Measurements from ENCODE around the gene GPR84. TPM values are rescaled to one million over a fixed set of nuclear protein-coding genes. Genes with fewer than 3 reads are reported as not detected.

GPR84 gene
- total and polyA plus RNA-seq, 3 donors from 2014 or later, result 0.43 to 0.58 TPM; not detected in 1

DNA sequence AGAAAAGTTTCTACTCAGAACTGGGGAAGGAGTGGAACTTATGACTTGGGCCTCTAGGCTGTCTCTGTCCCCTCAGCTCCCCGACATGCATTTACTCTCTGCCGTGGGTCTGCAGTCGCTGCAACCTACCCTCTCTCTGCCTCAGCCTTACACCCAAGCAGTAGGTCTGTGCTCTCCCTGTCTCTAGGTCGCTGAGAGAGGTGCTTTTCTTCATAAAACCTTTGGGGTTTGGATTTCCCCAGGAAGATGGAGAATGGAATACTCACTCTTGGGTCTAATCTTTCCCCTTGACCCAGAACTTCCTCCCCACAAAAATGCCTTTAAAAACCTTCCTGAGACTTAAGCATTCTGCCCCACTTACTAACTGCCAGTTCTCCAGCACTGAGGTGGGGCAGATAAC, 12.9 kb downstream of the GPR84 start:
- Histone ChIP-seq H3K27me3 (no peaks in the 10 kb centered on the region), H3K9me3 (no peaks in the 10 kb centered on the region), H3K36me3 (ENCODE audit: low read depth, missing control alignments) (no peaks in the 10 kb centered on the region), H3K27ac (no peak overlapping the region), H3K4me1 (peaks cover 43% of the 10 kb centered on the region), H3K4me3 (no peak overlapping the region)
- WGBS, 2 donors, result 51 to 55% methylated on average over 4 of the region's 4 CpGs
- no peak for DNase-seq
- intact Hi-C loops (cut with DNase I; ENCODE audit: low total_unique reads), result no loop called here
- TF ChIP-seq POLR2A (IDR thresholded peaks at IDR 0.05), result no peak

- Histone ChIP-seq H3K4me1 (peaks cover 38% of the 10 kb centered on the region), H3K4me3 (no peak overlapping the region), H3K9me3 (no peaks in the 10 kb centered on the region), H3K27me3 (no peaks in the 10 kb centered on the region), H3K27ac (no peak overlapping the region), H3K36me3 (ENCODE audit: low read depth, missing control alignments) (no peaks in the 10 kb centered on the region)
- no peak for DNase-seq
- intact Hi-C loops (cut with DNase I; ENCODE audit: low total_unique reads), result no loop called here
- no peak for TF ChIP-seq POLR2A (IDR thresholded peaks at IDR 0.05)
- TF ChIP-seq, protein P1, sequence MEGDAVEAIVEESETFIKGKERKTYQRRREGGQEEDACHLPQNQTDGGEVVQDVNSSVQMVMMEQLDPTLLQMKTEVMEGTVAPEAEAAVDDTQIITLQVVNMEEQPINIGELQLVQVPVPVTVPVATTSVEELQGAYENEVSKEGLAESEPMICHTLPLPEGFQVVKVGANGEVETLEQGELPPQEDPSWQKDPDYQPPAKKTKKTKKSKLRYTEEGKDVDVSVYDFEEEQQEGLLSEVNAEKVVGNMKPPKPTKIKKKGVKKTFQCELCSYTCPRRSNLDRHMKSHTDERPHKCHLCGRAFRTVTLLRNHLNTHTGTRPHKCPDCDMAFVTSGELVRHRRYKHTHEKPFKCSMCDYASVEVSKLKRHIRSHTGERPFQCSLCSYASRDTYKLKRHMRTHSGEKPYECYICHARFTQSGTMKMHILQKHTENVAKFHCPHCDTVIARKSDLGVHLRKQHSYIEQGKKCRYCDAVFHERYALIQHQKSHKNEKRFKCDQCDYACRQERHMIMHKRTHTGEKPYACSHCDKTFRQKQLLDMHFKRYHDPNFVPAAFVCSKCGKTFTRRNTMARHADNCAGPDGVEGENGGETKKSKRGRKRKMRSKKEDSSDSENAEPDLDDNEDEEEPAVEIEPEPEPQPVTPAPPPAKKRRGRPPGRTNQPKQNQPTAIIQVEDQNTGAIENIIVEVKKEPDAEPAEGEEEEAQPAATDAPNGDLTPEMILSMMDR (IDR thresholded peaks at IDR 0.05), result no peak
- WGBS, 2 donors, result 46 to 64% methylated on average over 3 of the region's 3 CpGs
Observed at GRCh38 chr12:54350743-54351142, 13.5 kb downstream of the GPR84 start.

GRCh38 chr12:54349679-54350078, 14.6 kb downstream of the GPR84 start:
- intact Hi-C loops (cut with DNase I; ENCODE audit: low total_unique reads), result no loop called here
- no peaks in the 10 kb centered on the region for H3K9me3 ChIP-seq
- H3K36me3 ChIP-seq (ENCODE audit: low read depth, missing control alignments), result no peaks in the 10 kb centered on the region
- no peak overlapping the region for H3K27ac ChIP-seq
- H3K4me1 ChIP-seq, result peaks cover 30% of the 10 kb centered on the region
- no peak for TF ChIP-seq POLR2A (IDR thresholded peaks at IDR 0.05)
- TF ChIP-seq, protein P1 (IDR thresholded peaks at IDR 0.05), result no peak
- no peaks in the 10 kb centered on the region for H3K27me3 ChIP-seq
- no peak for DNase-seq
- H3K4me3 ChIP-seq, result no peak overlapping the region

DNA sequence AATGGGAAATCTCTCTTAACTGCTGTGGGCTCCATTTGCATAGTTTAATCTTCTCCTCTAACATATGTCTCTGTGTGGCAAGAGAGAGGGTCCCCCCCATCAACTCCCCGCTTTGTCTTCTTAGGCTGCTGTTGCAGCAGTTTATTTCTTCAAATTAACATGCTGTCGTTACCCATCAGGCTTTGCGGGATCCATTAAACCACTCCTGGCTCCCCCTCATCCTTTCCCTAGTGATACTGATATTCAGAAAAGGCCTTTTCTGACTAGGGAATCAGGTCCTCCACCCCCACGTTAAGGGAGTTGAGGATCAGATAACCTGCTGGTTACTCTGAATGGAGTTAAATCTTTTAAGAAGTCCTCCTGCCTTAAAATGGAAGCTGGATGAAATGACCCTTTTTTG, 15.2 kb downstream of the GPR84 start:
- H3K9me3 ChIP-seq, result no peaks in the 10 kb centered on the region
- intact Hi-C loops (cut with DNase I; ENCODE audit: low total_unique reads), result no loop called here
- H3K27me3 ChIP-seq, result no peaks in the 10 kb centered on the region
- H3K4me3 ChIP-seq, result no peak overlapping the region
- no peak for TF ChIP-seq POLR2A (IDR thresholded peaks at IDR 0.05)
- TF ChIP-seq, protein P1 (IDR thresholded peaks at IDR 0.05), result no peak
- no peak overlapping the region for H3K27ac ChIP-seq
- no peak for DNase-seq
- 77 to 78% methylated on average over 4 of the region's 4 CpGs for WGBS, 2 donors
- H3K36me3 ChIP-seq (ENCODE audit: low read depth, missing control alignments), result no peaks in the 10 kb centered on the region
- peaks cover 30% of the 10 kb centered on the region for H3K4me1 ChIP-seq

GRCh38 chr12:54341378-54342300, 22.6 kb downstream of the GPR84 start:
- intact Hi-C loops (cut with DNase I; ENCODE audit: low total_unique reads), result no loop called here
- H3K27me3 ChIP-seq, result no peaks in the 10 kb centered on the region
- TF ChIP-seq, protein P1 (IDR thresholded peaks at IDR 0.05), result no peak
- TF ChIP-seq POLR2A (IDR thresholded peaks at IDR 0.05), result no peak
- peaks cover 30% of the 10 kb centered on the region for H3K4me1 ChIP-seq
- WGBS, 2 donors, result 81 to 94% methylated on average over 9 of the region's 9 CpGs
- H3K36me3 ChIP-seq (ENCODE audit: low read depth, missing control alignments), result no peaks in the 10 kb centered on the region
- H3K9me3 ChIP-seq, result no peaks in the 10 kb centered on the region
- H3K4me3 ChIP-seq, result no peak overlapping the region
- no peak overlapping the region for H3K27ac ChIP-seq
- DNase-seq, result no peak
